ENCODE results near the gene DLG2. TPM values are rescaled to one million over a fixed set of nuclear protein-coding genes. Genes with fewer than 3 reads are reported as not detected.

The DLG2 gene
- total and polyA plus RNA-seq, 2 of the 8 experiments (the other 6 are each of a cell fraction or from before 2014, with no cell fraction given), result 1.7 to 14.3 TPM

DNA sequence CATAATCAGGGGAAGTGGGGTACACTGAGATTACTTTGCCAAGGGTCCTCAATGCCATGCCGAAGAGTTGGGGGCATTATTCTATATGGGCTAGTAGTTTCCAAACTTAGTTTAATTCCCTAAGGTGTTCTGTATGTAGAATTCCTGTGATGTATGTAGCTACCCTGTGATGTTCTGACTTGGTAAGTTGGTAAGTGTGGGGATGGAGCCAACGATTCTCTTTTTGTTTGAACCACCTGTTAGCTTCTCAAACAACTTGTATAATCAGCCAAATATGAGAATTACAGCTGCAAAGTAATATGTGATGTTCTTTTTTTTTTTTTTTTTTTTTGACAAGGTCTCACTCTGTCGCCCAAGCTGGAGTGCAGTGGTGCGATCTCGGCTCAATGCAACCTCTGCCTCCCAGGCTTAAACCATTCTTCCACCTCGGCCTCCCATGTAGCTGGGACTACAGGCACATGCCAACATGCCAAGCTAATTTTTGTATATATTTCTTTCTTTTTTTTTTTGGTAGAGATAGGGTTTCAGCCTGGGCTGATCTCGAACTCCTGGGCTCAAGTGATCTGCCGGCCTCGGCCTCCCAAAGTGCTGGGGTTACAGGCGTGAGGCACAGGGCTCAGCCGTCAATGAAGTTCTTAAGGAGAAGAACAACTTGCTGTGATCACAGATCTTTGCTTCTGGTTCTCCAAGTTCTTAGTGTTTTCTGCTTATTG lies 2025.8 kb downstream of the DLG2 start:
- H2BK120ac ChIP-seq (replicated peaks; ENCODE audit: low read depth, low read length), result no peak overlapping the region
- TF ChIP-seq RNF2 (IDR thresholded peaks at IDR 0.05; ENCODE audit: borderline replicate concordance, low read depth, low read length, missing control alignments, poor library complexity, severe bottlenecking) (no peak), ASH2L (IDR thresholded peaks at IDR 0.05; ENCODE audit: low read length) (no peak), CBX5 (IDR thresholded peaks at IDR 0.05; ENCODE audit: low read depth, low read length) (no peak), ZNF274 (IDR thresholded peaks at IDR 0.05; ENCODE audit: borderline replicate concordance, extremely low read depth, low read length) (no peak), EGR1 (IDR thresholded peaks at IDR 0.05; ENCODE audit: borderline replicate concordance, low read depth, low read length) (no peak), PHF8 (conservative IDR thresholded peaks at IDR 0.05; ENCODE audit: low read depth, low read length) (no peak), SIRT6 (IDR thresholded peaks at IDR 0.05; ENCODE audit: low read length) (no peak), HDAC2 (IDR thresholded peaks at IDR 0.05; ENCODE audit: borderline replicate concordance in 1 of 2, low read depth in 2 of 2, low read length in 2 of 2) (no peak)
- TF ChIP-seq, protein P1, sequence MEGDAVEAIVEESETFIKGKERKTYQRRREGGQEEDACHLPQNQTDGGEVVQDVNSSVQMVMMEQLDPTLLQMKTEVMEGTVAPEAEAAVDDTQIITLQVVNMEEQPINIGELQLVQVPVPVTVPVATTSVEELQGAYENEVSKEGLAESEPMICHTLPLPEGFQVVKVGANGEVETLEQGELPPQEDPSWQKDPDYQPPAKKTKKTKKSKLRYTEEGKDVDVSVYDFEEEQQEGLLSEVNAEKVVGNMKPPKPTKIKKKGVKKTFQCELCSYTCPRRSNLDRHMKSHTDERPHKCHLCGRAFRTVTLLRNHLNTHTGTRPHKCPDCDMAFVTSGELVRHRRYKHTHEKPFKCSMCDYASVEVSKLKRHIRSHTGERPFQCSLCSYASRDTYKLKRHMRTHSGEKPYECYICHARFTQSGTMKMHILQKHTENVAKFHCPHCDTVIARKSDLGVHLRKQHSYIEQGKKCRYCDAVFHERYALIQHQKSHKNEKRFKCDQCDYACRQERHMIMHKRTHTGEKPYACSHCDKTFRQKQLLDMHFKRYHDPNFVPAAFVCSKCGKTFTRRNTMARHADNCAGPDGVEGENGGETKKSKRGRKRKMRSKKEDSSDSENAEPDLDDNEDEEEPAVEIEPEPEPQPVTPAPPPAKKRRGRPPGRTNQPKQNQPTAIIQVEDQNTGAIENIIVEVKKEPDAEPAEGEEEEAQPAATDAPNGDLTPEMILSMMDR (IDR thresholded peaks at IDR 0.05; ENCODE audit: control extremely low read depth in 1 of 3, insufficient read depth in 1 of 3, low read depth in 1 of 3, low read length in 3 of 3), result no peak
- no peaks in the 10 kb centered on the region for H3K9me3 ChIP-seq (ENCODE audit: insufficient read depth in 2 of 2, low read depth in 1 of 2, low read length in 1 of 2)
- H3K18ac ChIP-seq (ENCODE audit: extremely low read depth, low read length), result no peak overlapping the region
- no peaks in the 10 kb centered on the region for H3K27me3 ChIP-seq (replicated peaks in 1 of 4; ENCODE audit: control insufficient read depth in 3 of 4, extremely low read depth in 1 of 4, insufficient read depth in 3 of 4, low read length in 3 of 4)
- H3K9ac ChIP-seq (replicated peaks in 1 of 4; ENCODE audit: extremely low read depth in 1 of 4, low read depth in 3 of 4, low read length in 3 of 4), result no peak overlapping the region
- H3K36me3 ChIP-seq (ENCODE audit: control insufficient read depth in 2 of 4, insufficient read depth in 4 of 4, low read length in 3 of 4), result no peaks in the 10 kb centered on the region; a peak in 2 of 8 replicates
- no peak overlapping the region for H2BK15ac ChIP-seq (ENCODE audit: low read length)
- no peak overlapping the region for H2BK20ac ChIP-seq (ENCODE audit: low read length)
- FAIRE-seq (no peak), DNase-seq (ENCODE audit: low read depth in 1 of 2, low spot score in 2 of 2) (no peak)
- peaks cover 1% of the 10 kb centered on the region; the same call in 1 of the 2 replicates for H3K23me2 ChIP-seq (ENCODE audit: low read depth, low read length)
- ChIA-PET POLR2A (ENCODE audit: partially characterized antibody) (no interaction called here), CTCF (ENCODE audit: partially characterized antibody) (interaction anchor here (0.8 kb wide), 1 partner anchor 17 kb away, joined by 3 read pairs; no protein-coding TSS in a partner anchor)
- no peak overlapping the region for H3K4me2 ChIP-seq (ENCODE audit: insufficient read depth in 1 of 2, low read depth in 2 of 2, low read length in 2 of 2)
- no peak overlapping the region for H3K4ac ChIP-seq (replicated peaks; ENCODE audit: insufficient read length, low read depth, low read length)
- no peak overlapping the region for H3K14ac ChIP-seq (ENCODE audit: insufficient read length)
- H3K23ac ChIP-seq (ENCODE audit: insufficient read length), result no peak overlapping the region
- H2BK12ac ChIP-seq (ENCODE audit: low read depth, low read length), result no peak overlapping the region
- H3K27ac ChIP-seq (ENCODE audit: low read depth, low read length), result no peak overlapping the region
- no peak overlapping the region for H2AFZ ChIP-seq (ENCODE audit: low read length)
- no peak overlapping the region for H2AK5ac ChIP-seq (ENCODE audit: low read depth, low read length)
- H4K5ac ChIP-seq (ENCODE audit: insufficient read length, low read depth, low read length), result no peak overlapping the region
- no peak overlapping the region for H3K4me3 ChIP-seq (ENCODE audit: extremely low read depth in 1 of 4, insufficient read depth in 2 of 4, low read depth in 3 of 4, low read length in 4 of 4)
- H3K79me2 ChIP-seq (ENCODE audit: control insufficient read depth in 1 of 2, insufficient read depth in 2 of 2, low read length in 2 of 2), result no peaks in the 10 kb centered on the region
- H4K8ac ChIP-seq (ENCODE audit: extremely low read depth, insufficient read depth, low read length), result no peak overlapping the region
- H3K79me1 ChIP-seq (ENCODE audit: low read depth, low read length), result no peaks in the 10 kb centered on the region
- H2BK5ac ChIP-seq (ENCODE audit: low read depth, low read length), result no peak overlapping the region
- H4K20me1 ChIP-seq (replicated peaks in 1 of 2; ENCODE audit: control insufficient read depth in 1 of 2, insufficient read depth in 2 of 2, low read length in 2 of 2), result no peaks in the 10 kb centered on the region
- WGBS, 2 experiments (ENCODE audit: extremely low coverage in 1 of 2, insufficient coverage in 1 of 2, insufficient read length in 1 of 2, insufficient replicate concordance in 2 of 2, low coverage in 1 of 2, low lambda C conversion rate in 2 of 2, missing lambda C conversion rate in 1 of 2), result 88% methylated on average over 9 of the region's 11 CpGs; no CpG with 5 or more reads in 1 of the 2 experiments
- no peak overlapping the region for H4K91ac ChIP-seq (replicated peaks; ENCODE audit: insufficient read length, low read length)
- no peaks in the 10 kb centered on the region for H3K4me1 ChIP-seq (replicated peaks in 1 of 4; ENCODE audit: control insufficient read depth in 3 of 4, insufficient read depth in 4 of 4, low read length in 3 of 4)
- no peak overlapping the region for H3K56ac ChIP-seq (replicated peaks; ENCODE audit: insufficient read length, low read depth, low read length)
